HG03095 (cell line): ENCODE measurements around the gene RFPL3.
"Not testable (repeated sequence)": the region's sequence is repeated elsewhere in the genome, so short reads cannot be mapped to it uniquely, and the experiment has no call there.

Source experiments
- ATAC-seq: cut with Tn5 transposase; IDR thresholded peaks from one replicate; pipeline ENCODE4 v1.9.1; 2021; ENCODE audit warnings: moderate library complexity; ENCODE audit not compliant: unreplicated experiment

The RFPL3 gene

DNA sequence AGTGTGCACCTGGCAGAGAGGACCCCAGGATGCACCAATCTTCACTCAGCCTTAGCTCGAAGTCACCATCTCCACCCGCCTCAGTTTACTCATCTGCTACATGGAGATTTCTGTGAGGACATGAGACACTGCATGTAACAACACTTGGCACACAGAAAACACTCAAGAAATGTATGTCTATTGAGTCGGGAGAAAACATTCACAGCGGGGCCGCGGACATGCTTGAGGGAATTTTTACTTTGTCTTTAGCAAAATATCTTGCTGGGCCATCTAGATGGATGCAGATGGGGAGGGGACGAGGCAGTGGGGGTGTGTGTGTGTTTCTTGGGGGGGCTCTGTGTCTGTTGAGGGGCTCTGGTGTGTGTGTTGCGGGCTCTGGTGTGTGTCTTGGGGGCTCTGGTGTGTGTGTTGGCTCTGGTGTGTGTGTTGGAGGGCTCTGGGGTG, 28.4 kb upstream of the RFPL3 start:
- no peak for ATAC-seq

DNA sequence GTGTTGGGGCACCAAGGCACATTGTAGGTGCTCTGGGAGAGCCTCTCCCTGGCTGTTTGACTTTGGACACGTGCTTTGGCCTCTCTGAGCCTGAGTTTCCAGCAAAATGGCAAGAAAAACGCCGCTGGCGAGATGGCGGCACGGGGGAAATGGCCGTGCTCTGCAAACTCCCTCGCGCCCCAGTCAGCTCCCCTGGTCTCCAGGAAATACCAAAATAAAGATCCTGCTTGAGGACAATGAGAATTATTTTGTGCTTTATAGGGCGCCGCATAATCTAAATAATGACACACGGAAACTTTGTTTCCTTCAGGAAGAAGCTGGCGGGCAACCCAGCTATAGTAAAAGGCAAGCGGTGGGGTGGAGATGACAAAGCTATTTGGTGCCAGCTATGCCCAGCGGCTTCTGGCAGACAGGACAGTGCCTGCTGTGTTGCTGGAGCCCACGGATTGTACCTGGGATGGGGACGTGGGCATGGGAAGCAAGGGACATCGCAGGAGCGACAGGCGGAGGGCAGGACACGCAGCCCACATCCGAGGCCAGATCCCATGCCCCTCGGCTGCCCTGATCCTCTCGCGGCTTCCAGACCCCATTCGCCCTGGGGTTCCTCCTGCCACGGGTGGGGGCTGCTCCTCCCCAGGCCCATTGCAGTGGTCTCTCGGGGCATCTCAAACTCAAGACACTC, 26.3 kb upstream of the RFPL3 start:
- no peak for ATAC-seq

DNA sequence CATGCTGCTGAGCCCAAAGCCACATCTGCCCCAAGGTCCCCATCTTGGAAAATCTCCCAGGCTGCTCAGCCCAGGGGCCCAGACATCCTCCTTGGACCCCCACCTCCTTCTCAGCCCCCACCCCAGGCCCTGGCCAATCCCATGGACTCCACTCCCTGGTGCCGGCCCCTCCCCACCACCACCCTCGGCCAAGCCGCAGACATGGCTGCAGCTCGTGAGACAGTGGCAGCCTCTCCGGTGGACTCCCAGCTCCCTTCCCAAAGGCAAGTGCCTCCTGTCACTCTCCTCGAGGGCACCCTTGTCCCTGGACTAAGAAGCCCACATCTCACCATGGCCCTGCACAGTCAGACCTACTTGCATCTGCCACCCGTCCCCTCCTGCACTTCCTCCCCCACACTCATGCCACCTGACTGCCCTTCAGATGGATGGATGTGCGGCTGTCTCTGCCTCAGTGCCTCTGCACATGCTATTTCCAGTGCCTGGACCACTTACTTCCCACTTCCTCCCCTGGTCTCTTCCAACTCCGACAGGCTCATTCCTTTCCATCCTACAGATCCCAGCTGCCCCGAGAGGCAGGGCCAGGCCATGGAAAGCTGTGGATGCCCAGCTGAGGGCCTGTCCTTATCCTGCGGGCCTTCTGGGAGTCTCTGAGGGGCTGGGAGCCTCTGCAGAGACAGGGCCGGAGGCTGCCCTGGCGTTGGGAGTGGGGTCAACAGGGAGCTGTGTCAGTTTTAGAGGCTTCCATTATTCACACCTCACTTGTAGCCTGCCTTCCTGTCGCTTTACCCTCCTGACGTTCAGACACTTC, 25.5 kb upstream of the RFPL3 start:
- no peak for ATAC-seq

DNA sequence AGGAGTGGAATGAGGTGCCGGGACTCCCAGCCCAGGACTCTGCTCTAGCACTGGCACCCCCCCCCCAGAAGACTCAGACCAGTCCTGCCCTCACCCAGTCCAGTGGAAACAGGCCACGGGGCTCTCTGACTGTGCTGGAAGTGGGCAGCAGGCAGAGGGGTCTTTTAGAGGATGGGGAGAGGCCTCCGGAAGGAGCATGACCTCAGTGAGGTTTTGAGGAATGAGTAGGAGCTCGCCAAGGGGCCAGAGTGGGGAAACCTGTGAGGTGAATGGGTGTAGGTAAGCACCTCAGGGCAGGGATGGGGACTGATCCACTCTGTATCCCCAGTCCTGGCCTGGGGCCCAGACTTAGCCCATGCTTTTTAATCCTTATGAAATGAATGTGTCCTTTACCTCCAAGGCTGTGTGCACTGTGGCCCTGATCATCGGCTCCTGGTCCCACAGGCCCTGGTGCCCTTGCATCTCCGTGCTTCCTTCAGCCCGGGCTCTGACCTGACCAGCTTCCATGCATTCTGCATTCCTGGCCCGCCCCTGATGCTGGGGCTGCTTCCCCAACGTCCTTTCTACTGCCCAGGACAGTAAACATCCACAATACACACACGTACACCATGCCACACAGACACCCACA, 24.4 kb upstream of the RFPL3 start:
- no peak for ATAC-seq

DNA sequence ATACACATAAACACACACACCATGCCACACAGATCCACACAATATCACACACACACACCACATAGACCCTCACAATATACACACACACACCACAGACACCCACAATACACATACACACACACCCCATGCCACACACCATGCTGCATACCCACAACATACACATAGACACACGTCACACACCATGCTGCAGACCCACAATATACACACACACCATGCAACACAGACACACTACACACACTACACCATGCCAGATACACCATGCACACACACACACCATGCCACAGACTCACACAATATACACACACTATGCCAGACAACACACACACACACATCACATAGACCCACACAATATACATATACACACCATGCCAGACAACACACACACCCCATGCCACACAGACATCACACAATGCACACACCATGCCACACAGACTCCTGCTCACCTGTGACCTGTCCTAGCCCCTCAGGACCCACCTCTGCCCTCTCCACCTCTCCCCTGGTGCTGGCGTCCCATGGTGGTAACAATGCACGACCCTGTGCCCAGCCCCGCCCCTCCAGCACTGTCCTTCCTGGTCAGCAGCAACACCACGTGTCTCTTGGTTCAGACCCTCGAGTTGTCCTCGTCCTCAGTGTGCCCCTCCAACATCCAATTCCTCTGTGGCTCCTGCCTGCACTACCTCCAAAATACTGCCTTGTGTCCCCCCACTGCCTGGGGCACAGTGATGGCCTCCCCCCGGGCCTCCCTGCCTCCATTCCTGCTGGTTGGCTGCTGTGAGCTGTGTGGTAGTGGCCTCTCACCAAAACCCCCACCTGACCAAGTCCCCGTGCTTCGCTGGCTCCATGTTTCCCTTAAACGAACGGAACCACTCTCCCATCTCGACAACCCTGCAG, 23.7 kb upstream of the RFPL3 start:
- ATAC-seq, result no peak

DNA sequence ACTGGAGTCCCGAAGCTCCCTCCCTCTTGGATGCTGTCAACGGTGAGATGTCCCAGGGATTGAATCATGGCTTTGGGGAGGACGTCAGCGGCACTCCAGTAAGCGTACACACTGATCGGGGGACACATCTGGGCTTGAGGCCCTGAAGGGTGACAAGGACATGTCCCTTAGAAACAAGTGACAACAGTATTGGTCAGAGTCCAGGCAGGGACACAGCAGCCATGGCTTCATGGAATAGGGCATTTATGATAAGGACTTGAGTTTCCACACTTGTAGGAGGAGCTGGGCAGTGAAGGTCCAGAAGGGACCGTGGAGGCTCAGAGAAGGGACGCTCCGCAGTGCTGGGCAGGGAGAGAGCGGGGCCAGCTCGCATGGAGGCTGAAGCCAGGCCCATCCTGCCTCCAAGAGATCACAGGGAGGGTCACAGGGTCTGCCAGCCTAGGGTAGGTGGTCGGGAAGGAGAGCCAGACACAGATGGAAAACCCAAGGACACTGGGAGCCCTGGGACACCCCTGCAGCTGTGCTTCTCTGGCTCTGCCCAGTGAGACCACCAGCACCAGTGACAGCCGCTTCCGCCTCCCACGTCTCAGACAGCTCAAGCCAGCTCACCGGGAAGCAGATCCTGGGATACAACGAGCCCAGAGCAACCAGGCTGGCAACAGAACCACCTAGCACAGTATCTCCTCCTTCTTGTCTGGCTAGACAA, 22.9 kb upstream of the RFPL3 start:
- no peak for ATAC-seq

DNA sequence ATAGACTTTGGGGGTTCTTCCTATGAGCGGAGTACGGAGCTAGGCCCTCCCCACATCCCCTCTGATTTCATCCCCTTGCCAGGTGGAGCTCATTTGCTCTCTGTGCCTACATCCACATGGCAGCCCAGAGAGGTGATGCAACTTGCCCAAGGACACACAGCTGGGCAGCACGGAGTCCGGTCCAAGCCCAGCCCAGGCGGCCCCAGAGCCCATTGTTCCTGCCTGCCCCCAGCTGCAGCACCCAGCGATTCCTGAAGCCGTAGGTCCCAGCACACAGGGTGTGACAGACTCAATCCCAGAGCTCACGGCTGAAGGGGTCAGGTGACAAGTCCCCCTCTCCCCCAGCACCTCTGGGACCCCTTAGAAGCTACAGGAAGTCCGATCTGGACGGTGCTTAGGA, 22.2 kb upstream of the RFPL3 start:
- ATAC-seq, result no peak

DNA sequence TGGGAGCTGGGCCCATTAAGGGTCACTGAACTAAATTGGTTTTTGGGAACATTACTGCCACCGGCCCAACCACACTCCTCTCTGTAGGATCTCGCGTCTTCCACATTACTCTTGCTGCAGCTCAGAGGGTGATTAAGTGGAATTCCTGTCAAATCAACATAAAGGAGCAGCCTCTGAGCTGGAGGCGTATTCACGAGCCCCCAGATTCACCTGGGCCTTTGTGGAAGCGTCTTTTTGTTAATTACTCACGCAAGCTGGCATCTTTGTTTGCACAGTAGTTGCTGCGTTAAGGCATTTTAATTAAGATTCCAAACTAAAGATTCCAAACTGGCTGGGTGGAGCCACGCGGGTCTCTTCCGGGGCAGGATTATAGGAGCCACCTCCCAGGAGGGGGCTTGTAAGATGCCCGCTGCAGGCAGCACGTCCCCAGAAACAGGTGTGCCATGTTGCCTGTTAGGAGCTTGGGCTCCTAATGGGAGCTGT, 21.5 kb upstream of the RFPL3 start:
- ATAC-seq, result no peak

DNA sequence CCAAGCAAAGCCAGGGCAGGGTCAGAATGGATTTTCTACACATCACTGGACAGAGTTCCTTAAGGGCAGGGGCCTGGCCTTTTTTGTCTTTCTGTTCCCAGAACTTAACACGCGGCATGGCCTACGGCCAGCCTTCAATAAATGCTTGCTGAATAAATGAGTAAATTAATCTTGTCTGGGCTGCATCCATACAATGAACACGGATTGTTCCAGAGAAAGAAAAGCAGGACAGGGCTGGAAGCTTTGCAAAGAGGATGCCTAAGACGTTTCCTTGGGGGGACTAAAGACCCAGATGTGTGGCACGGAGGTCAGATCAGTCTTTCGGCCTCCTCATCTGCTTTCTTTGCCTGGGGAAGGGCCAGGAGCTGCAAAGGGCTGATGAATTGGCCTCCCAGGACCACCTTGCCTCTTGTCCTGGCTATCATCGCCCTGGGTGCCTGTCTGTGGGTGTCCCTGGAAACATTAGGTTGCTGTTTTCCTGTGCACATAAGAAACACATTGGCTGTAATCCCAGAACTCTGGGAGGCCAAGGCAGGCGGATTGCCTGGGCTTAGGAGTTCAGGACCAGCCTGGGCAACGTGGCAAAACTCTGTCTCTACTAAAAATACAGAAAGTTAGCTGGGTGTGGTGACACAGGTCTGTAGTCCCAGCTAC, 20.8 kb upstream of the RFPL3 start:
- no peak for ATAC-seq

DNA sequence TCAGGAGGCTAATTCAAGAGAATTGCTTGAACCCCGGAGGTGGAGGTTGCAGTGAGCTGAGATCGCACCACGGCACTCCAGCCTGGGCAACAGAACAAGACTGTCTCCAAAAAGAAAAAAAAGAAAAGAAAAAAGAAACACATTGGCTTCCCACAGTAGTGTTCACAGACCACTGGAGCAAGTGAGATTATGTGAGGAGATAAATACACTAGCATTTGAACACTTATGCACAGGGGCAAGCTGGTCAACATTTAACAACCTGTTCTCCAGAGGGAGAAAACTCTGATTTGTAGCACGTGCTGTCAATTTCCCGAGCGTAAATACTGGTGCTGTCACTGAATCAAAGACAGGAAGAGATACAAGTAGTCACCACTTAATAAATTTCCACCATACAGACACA, 20.2 kb upstream of the RFPL3 start:
- not testable (repeated sequence) for ATAC-seq

DNA sequence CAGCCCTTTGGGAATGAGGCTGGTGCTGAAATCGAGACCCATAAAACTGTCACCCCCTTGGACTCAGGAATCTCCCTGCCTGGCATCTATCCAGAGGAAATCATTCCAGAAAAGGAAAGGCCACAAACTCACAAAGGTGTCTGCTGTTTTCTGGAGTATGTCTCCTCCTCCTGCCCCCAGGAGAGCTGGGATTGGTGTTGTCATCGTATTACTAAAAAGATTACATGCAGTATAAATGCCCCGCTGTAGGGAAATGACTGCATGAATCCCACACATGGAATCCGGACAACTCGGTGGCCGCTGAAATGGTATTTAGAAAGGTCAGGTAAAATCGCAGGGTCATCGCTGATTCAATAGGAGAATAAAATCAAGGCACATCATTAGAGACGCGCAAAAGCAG, 18.9 kb upstream of the RFPL3 start:
- no peak for ATAC-seq

DNA sequence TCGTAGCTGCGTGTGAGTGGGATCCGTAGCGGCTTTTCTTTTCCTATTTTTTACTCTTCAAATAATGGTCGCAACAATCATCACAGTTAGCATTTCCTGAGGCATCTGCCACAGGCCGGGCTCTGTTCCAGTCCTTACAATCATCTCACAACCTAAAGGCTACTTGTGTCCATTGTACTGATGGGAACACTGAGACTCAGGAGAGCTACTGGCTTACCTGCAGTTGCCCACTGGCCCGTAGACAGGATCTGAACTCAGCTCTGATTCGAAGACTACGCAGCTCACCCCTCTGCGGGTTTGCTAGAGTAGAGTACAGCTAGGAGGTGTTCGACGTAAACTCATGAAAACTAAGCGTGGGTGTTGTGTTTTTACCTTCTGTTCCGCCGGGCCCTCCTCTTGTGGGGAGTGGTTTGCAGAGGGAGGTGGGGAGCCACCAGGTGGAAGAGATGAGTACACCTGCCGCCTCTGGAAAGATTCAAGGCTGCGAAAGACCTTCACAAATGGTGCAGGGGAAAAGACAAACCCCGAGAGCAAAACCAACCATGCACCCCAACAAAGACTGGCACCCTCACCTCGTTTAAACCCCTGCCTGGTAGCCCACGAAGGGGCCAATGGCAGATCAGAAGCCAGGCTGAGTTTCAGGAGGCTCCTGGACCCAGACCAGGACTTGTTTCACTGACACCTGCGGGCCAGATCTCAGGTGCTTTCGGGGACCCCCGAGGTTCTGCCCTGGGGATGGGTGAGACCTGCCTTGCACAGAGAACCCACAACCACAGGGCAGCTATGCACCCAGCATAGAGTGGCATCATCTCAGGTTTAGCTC, 18.3 kb upstream of the RFPL3 start:
- ATAC-seq, result no peak

DNA sequence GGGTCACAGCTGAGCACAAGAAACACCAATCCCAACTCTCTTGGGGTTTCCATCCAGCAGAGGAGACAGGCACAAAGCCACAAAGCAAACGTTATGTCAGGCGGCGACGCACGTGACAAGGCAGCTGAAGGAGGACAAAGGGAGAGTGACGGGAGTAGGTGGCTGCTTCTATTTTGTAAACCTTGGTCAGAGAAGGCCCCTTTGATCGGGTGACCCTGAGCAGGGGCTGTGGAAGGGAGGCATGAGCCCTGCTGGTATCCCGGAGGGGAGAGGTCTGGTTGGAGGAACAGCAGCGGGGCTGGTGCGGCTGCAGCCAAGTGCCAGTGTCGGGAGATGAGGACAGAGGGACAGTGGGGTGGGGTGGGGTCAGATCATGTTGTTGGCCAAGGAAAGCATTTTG, 17.3 kb upstream of the RFPL3 start:
- no peak for ATAC-seq

DNA sequence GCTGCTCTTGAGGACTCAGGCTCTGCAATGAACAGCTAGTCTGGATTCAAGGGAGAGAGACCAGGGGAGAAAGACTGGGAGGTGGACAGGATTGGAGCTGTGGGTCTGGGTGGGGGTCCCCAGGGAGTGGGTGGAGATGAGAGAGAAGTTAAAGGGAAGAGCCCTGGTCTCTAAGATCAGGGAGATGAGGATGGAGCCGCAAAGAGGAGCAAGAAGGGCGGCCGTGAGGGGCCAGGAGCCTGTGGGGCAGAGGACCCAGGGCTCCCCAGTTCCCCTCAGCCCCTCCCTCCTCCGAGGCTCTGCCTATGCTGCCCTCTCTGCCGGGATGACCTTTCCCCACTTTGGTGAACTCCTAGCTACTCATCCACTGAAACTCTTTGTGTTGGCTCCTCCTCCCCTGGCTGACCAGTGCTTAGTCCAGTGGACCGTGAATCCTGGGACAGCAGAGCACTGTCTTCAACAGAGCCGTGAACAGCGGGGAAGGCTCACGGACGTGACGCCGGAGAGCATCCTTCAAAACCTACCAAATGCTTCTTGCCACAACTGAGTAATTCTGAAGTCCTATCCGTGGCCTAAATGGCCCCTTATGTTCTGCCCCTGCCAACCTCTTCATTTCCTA, 16.4 kb upstream of the RFPL3 start:
- ATAC-seq, result no peak

DNA sequence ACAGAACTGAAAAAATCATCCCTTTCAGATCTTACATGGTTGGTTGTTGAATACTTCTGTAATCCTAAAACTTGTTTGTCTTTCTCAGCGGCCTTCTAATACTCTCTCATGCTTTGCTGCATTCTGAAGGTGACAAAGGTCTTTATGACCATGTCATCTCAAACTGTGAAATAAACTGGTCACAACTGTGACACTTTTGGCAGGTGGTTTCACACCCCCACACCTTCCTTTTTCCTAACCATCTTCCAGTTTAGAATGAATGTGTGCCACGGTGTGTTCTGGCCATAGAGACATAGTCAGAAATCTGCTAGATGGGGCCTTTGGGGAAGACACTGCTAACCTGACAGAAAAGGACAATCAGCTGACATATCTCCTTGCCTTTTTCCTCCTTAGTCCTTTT, 14.7 kb upstream of the RFPL3 start:
- ATAC-seq, result no peak

DNA sequence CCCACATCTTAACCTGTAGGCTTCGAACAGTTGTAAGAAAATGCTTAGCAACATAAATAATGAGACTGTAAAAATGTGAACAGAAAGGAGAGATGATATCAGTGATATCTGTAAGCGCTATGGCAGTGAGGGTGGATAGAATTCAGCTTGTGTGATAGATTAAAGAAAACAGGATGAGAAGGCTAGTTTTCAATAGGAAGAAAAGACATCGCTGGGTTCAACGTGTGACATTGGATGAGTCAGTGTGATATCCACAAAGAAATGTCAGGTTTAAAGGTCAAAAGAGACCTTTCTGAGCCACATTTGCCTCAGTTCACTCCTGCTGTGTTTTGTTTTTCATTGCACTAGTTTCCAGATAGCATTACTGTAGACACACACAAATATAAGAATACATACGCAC, 13.7 kb upstream of the RFPL3 start:
- no peak for ATAC-seq

DNA sequence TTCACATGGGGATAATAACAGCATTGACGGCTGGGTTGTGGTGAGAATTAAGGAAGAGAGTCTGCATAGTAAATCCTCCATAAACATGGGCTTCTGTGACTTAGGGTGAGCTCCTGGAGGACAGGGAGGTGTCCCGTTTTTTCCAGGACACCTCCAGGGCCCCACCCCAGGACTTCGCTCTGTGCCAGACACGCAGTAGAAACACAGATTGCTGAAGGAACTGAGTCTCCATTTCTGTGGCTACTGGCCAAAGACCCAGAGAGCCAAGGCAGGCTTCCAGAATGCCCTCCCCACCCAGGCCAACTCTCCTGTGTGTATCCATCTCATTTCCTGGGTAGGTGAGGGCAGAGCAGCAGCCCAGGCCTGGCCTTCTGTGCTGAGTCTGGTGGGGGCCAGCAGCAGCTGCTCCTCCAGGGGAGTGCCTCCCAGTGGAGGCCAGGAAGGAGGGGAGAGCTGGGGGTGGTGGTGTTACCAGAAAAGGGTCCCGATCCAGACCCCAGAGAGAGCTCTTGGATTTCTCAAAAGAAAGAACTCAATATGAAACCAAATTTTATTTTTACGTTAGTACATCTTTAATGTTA, 9.5 kb upstream of the RFPL3 start:
- ATAC-seq, result no peak

DNA sequence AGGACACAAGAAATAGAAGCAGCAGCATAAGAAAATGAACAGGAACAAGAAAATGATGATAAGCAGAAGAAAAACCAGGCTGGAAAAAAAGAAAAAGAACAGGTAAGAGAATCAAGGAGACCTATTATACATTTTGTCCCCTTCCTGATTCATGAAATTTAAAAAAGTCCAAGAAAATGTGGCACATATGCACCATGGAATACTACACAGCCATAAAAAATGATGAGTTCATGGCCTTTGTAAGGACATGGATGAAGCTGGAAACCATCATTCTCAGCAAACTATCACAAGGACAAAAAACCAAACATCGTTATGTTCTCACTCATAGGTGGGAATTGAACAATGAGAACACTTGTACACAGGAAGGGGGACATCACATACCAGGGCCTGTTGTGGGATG, 5.8 kb upstream of the RFPL3 start:
- not testable (repeated sequence) for ATAC-seq
